GM12891 (cell line): ENCODE data around the gene RAN.

Experiments used
- PAX5 ChIP-seq: IDR thresholded peaks from 2 replicates; pipeline ENCODE4 v1.6.1; 2011; ENCODE audit warnings: low read length, moderate library complexity, mild to moderate bottlenecking; ENCODE audit not compliant: insufficient read depth, severe bottlenecking
- POLR2A ChIP-seq: IDR thresholded peaks from 2 replicates; pipeline ENCODE4 v1.6.1; 2011; ENCODE audit warnings: low read depth, low read length, control low read depth
- POLR2AphosphoS5 ChIP-seq: IDR thresholded peaks from 2 replicates; pipeline ENCODE4 v1.6.1; 2011; ENCODE audit warnings: low read depth, low read length, control low read depth
- POU2F2 ChIP-seq: IDR thresholded peaks from 2 replicates; pipeline ENCODE4 v1.6.1; 2011; ENCODE audit warnings: low read depth, mild to moderate bottlenecking, control low read depth, low read length, moderate library complexity
- SPI1 ChIP-seq: IDR thresholded peaks from 2 replicates; pipeline ENCODE4 v1.6.1; 2011; ENCODE audit warnings: low read depth, low read length, control low read depth
- TAF1 ChIP-seq: IDR thresholded peaks from 2 replicates; pipeline ENCODE4 v1.6.1; 2011; ENCODE audit warnings: low read depth, low read length, control low read depth

- TF ChIP-seq POLR2AphosphoS5 = no peak
- TF ChIP-seq POLR2A = no peak
- TF ChIP-seq SPI1 = no peak
- no peak for TF ChIP-seq TAF1
- no peak for TF ChIP-seq POU2F2
- TF ChIP-seq PAX5 = no peak
Observed at GRCh38 chr12:130873106-130873795, 1.4 kb downstream of the RAN start.
